Cardiac muscle cell (in vitro differentiated cells and primary cell): ENCODE data around the gene LAPTM5. TPM values are rescaled to one million over a fixed set of nuclear protein-coding genes. Genes with fewer than 3 reads are reported as not detected.

ENCODE experiments used
- DNase-seq, 2 donors: peaks; one replicate each; pipeline versions ENCODE4 v3.0.0 to v3.0.0-alpha.2; 2010 to 2017; ENCODE audit warnings: low read depth in 1 of 2, low spot score in 1 of 2
- H3K27ac ChIP-seq: fragments of 200-600 bp; sonication (generic); 2 replicates; pipeline ENCODE4 v1.5.1; 2016
- H3K27me3 ChIP-seq: fragments of 200-600 bp; sonication (generic); 2 replicates; pipeline ENCODE4 v1.6.0; 2016; ENCODE audit warnings: control low read depth
- H3K36me3 ChIP-seq: fragments of 200-600 bp; sonication (generic); 2 replicates; pipeline ENCODE4 v1.5.1; 2016; ENCODE audit warnings: control low read depth
- H3K4me1 ChIP-seq: fragments of 200-600 bp; sonication (generic); 2 replicates; pipeline ENCODE4 v1.8.1; 2017; ENCODE audit warnings: low read depth, mild to moderate bottlenecking, mixed run types
- H3K4me3 ChIP-seq: fragments of 200-600 bp; sonication (generic); 2 replicates; pipeline ENCODE4 v1.5.1; 2016; ENCODE audit warnings: mild to moderate bottlenecking
- H3K9me3 ChIP-seq: fragments of 200-600 bp; sonication (generic); 2 replicates; pipeline ENCODE4 v1.5.1; 2017; ENCODE audit warnings: low read depth, mild to moderate bottlenecking, control low read depth
- CTCF ChIP-seq: IDR thresholded peaks from 2 replicates; pipeline ENCODE4 v1.5.1; 2012; ENCODE audit warnings: low read depth, mild to moderate bottlenecking, low read length
- polyA plus RNA-seq: library from polyadenylated mRNA; unstranded; fragments of >200 nt; fragmentation: Nextera tagmentation; extraction: Ambion mirVana; gene quantifications from 2 replicates; pipeline ENCODE4 v1.2.1, GENCODE V29; 2016
- total RNA-seq: library from RNA; depleted of rRNA; stranded (reverse); fragments of >200 nt; gene quantifications from 2 replicates; pipeline ENCODE4 v1.2.3, GENCODE V29; 2016

The LAPTM5 gene
- total and polyA plus RNA-seq, 2 experiments from 2014 or later = 0.10 to 0.45 TPM

GRCh38 chr1:30785181-30785580, 27.6 kb upstream of the LAPTM5 start:
- no peaks in the 10 kb centered on the region for H3K9me3 ChIP-seq
- H3K27me3 ChIP-seq = no peaks in the 10 kb centered on the region
- no peak for TF ChIP-seq CTCF
- H3K4me1 ChIP-seq = no peaks in the 10 kb centered on the region
- no peaks in the 10 kb centered on the region for H3K36me3 ChIP-seq
- DNase-seq = no peak
- H3K27ac ChIP-seq = no peak overlapping the region
- no peak overlapping the region for H3K4me3 ChIP-seq

- Histone ChIP-seq H3K27me3 (no peaks in the 10 kb centered on the region), H3K36me3 (no peaks in the 10 kb centered on the region), H3K27ac (no peak overlapping the region), H3K9me3 (no peaks in the 10 kb centered on the region), H3K4me1 (no peaks in the 10 kb centered on the region), H3K4me3 (no peak overlapping the region)
- no peak for TF ChIP-seq CTCF
- DNase-seq = no peak
Observed at GRCh38 chr1:30783256-30783915, 25.8 kb upstream of the LAPTM5 start.

GRCh38 chr1:30782361-30783255, 25.0 kb upstream of the LAPTM5 start:
- peak; percentile 64 for TF ChIP-seq CTCF
- Histone ChIP-seq H3K27ac (no peak overlapping the region), H3K4me3 (no peak overlapping the region), H3K4me1 (no peaks in the 10 kb centered on the region), H3K36me3 (no peaks in the 10 kb centered on the region), H3K9me3 (no peaks in the 10 kb centered on the region), H3K27me3 (no peaks in the 10 kb centered on the region)
- DNase-seq = peak; percentile 71 to 79

- Histone ChIP-seq H3K27ac (no peak overlapping the region), H3K4me1 (no peaks in the 10 kb centered on the region), H3K36me3 (no peaks in the 10 kb centered on the region), H3K27me3 (no peaks in the 10 kb centered on the region), H3K4me3 (no peak overlapping the region), H3K9me3 (no peaks in the 10 kb centered on the region)
- DNase-seq = no peak
- TF ChIP-seq CTCF = no peak
Observed at GRCh38 chr1:30781906-30782305, 24.3 kb upstream of the LAPTM5 start.

GRCh38 chr1:30780409-30780808, 22.8 kb upstream of the LAPTM5 start:
- H3K9me3 ChIP-seq = no peaks in the 10 kb centered on the region
- H3K27me3 ChIP-seq = no peaks in the 10 kb centered on the region
- DNase-seq = no peak
- H3K27ac ChIP-seq = no peak overlapping the region
- H3K4me1 ChIP-seq = peaks cover 2% of the 10 kb centered on the region
- H3K36me3 ChIP-seq = no peaks in the 10 kb centered on the region
- no peak overlapping the region for H3K4me3 ChIP-seq
- no peak for TF ChIP-seq CTCF
